ENCODE measurements around the gene SEMA4D.

- TF ChIP-seq CTCF (IDR thresholded peaks at IDR 0.05) (no peak), POLR2A (IDR thresholded peaks at IDR 0.05) (no peak)
Measured at GRCh38 chr9:89474939-89475338, 23.0 kb downstream of the SEMA4D start.

All from uterus (tissue), 2 donors.